Stimulated activated CD8-positive, alpha-beta memory T cell treated with anti-CD3 and anti-CD28 coated beads, Interleukin-4, amount 100 ng/mL, for 24 hours (primary cell): ENCODE data around the gene RHPN2.
"Not testable (repeated sequence)": the region's sequence is repeated elsewhere in the genome, so short reads cannot be mapped to it uniquely, and the experiment has no call there.

Experiments used
- DNase-seq: peaks from one replicate; pipeline ENCODE4 v3.0.0-alpha.2; 2020; ENCODE audit warnings: low read depth

The RHPN2 gene

DNA sequence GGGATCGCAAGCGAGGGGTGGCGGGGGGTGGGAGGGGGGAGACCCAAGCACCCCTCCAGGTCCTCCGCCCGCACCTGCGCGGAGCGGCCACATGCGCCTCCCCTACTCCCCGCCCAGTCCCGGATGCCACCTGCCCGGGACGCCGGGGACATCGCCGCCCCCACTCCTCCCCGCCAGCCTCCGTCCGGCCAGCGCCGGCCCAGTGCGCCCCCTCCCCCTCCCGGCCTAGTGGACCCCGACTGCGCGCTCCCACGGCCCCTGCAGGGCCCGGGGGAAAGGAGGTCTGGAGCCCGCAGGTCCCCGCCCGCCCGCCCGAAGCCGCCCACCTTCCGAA, 263 bp downstream of the RHPN2 start:
- DNase-seq, result peak; percentile 7

GRCh38 chr19:33063753-33064457, 783 bp downstream of the RHPN2 start:
- DNase-seq, result no peak

GRCh38 chr19:33063356-33063752, 1.3 kb downstream of the RHPN2 start:
- DNase-seq, result no peak

- DNase-seq, result no peak
Observed at GRCh38 chr19:33062902-33063301, 1.8 kb downstream of the RHPN2 start.

DNA sequence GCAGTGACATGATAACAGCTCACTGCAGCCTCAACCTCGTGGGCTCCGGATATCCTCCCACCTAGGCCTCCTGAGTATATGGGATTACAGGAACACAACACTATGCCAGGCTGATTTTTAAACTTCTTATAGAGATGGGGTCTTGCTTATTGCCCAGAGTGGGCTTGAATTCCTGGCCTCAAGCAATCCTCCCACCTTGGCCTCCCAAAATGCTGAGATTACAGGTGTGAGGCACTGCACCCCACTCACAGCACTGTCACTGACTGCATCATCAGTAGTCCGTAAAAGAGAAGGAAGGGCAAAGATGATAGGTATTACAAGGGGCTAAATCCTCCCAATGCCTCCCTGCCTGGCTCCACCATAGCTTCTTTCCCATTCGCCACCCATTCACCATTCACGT, 4.1 kb downstream of the RHPN2 start:
- no peak for DNase-seq

- no peak for DNase-seq
Observed at GRCh38 chr19:33055718-33056117, 9.0 kb downstream of the RHPN2 start.

DNA sequence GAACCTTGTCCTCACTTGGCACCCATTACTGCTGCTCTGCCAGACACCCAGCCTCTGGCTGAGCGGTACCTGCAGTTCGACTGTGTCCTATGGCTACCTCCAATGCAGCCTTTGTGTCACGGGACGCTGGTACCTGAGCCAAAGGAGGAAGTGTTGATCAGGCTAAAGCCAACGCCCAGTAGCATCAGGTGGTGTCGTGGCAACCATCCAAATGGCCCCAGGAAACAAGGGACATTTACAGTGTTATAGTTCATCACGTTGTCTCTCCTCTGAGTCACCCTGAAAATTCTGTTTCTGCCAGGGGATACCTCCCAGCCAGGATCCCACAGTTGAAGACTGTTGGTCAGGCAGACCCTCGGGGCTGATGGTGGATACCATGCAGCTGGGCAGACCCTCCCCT, 10.1 kb downstream of the RHPN2 start:
- no peak for DNase-seq

DNA sequence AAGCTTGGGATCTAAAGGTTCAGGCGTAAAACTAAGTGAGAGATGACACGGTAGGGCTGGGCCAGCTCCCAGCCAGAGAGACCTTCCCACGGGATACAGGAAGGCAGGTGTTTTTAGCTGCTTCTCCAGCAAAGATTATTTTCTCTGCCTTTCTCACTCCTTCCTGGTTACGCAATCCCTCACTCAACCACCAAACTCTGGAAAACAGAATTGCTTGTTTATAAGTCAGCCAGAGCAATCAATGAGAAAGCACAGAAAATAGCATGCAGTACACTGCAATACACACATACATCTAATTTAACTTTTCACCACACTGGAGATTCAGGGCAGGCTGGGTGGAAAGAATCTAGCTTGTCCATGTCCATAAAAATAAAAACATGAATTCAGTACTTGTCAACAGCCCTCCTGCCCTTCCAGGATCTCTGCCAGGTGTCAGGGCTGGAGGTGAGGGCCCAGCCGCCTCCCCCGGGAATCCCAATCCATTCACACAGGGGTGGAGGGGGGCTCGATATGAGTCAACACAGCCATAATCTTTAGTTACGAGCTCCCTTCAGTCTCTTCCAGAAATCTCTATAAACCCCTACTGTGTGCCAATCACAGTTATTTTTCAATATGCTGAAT, 12.2 kb downstream of the RHPN2 start:
- DNase-seq, result no peak

DNA sequence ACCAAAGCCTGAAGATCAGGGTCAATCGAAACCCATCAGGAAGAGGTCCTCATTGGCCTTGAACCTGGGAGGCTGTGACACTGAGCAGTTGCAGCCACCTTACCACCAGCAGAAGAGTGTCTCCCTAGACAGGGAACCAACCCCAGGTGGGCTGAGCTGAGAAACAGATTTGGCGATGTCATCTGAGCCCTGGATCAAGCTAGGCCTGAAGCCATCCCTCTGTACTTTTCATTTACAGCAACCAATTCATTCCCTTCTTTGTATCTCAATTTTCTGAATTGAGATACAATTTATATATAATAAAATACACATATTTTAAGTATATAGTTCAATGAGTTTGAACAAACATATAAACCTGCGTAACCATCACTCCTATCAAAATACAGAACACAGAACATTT, 14.6 kb downstream of the RHPN2 start:
- no peak for DNase-seq

- DNase-seq, result no peak
Observed at GRCh38 chr19:33048806-33049676, 15.6 kb downstream of the RHPN2 start.

GRCh38 chr19:33047422-33047821, 17.3 kb downstream of the RHPN2 start:
- DNase-seq, result no peak

GRCh38 chr19:33041828-33042160, 22.9 kb downstream of the RHPN2 start:
- DNase-seq, result not testable (repeated sequence)

DNA sequence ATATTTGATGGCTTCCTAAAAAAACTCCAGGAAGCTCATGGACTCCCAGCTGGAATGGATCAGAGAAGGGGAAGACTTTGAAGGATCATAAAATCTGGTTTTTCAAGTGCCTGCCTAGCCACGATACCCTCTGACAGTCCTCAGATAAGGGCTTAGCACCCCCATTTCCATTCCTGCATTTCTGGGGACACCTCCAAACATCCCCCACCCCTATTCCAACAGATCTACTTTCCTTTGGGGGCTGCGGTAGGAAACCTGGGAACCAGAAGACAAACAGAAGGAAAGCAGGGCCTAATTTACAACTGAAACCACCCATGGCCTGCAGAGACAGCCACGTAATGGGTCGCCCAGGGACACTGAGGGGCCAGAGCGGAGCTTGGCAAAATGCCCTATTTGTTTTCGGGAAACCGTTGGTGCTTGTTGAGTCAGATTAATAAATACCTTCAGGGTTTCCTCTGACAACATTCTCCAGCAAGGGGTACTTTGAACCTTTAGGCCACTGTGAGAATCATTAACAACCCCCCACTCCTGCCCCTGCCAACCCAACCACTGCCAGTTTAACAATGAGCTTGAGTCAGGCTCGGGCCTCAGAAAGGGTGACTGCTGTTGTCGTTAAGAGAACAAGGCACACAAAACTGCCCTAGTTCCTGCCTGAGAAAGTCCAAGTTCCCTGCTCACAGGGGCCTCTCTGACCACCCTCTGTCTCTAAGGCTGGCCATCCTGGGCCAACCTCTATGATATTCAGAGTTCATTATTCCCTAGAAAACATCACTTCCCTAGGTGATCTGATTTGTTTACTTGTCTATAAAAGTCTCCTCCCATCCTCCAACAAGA, 23.5 kb downstream of the RHPN2 start:
- no peak for DNase-seq

GRCh38 chr19:33039815-33040214, 24.9 kb downstream of the RHPN2 start:
- DNase-seq, result no peak

DNA sequence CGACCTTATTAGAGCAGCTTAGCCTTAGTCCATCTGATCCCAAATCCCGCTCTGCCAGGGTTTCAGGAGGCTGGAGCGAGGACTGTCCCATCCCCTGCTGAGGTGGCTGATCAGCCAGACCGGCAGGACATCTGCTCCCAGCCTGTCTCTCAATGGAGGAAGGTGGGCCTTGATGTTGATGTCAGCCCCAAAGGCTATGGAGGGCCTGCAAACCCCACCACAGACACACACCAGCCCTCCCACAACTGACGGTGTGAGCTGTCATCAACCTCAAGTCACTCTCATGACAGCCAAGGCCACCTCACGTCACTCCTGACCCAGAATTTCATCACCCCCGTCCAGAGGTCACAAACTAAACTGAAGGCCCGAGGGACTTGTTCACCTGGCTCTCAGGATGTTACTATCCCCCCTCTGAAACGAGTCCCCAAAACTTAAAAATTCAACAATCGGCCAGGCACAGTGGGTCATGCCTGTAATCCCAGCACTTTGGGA, 25.5 kb downstream of the RHPN2 start:
- no peak for DNase-seq

DNA sequence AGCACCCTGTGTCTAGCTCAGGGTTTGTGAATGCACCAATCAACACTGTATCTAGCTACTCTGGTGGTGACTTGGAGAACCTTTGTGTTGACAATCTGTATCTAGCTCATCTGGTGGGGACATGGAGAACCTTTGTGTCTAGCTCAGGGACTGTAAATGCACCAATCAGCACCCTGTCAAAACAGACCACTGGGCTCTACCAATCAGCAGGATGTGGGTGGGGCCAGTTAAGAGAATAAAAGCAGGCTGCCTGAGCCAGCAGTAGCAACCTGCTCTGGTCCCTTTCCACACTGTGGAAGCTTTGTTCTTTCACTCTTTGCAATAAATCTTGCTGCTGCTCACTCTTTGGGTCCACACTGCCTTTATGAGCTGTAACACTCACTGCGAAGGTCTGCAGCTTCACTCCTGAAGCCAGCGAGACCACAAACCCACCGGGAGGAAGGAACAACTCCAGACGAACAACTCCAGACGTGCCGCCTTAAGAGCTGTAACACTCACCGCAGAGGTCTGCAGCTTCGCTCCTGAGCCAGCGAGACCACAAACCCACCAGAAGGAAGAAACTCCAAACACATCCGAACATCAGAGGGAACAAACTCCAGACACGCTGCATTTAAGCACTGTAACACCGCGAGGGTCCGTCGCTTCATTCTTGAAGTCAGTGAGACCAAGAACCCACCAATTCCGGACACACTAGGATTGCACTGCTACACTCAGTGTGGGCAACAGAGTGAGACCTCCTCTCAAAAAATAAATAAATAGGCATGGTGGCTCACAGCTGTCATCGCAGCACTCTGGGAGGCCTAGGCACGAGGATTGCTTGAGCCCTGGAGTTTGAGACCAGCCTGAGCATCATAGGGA, 27.3 kb downstream of the RHPN2 start:
- DNase-seq, result not testable (repeated sequence)

- DNase-seq, result not testable (repeated sequence)
Observed at GRCh38 chr19:33036370-33037167, 28.1 kb downstream of the RHPN2 start.

GRCh38 chr19:33035461-33035860, 29.2 kb downstream of the RHPN2 start:
- no peak for DNase-seq

- no peak for DNase-seq
Observed at GRCh38 chr19:33032218-33032781, 32.4 kb downstream of the RHPN2 start.

DNA sequence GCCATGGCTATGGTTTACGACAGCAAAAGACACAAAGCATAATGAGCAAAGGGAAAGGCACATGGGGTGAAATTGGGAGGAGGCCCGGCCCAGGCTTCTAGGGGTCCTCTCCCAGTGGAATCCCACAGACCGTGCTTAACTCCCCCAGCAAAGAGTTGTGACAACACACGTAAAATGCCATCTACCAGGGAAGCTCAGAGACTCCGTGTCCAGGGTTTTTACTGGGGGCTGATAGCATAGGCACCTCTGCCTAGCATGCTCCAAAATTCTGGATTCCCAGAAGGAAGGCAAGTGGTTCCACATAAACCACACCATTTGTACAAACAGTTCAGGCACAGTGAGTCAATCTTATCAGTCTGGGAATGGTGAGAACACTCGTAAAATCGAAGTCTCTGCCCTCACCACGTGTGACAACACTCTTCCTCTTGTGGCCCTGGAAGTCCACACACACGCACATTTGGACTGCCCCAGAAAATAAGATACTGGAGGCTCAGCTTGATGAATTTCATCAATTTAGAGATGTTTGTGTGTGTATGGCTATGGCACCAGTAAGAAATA, 34.9 kb downstream of the RHPN2 start:
- no peak for DNase-seq
